AG04449 (cell line): ENCODE measurements around the gene PSAP.

ENCODE experiments used
- CTCF ChIA-PET: fragments of 350-600 bp; formaldehyde crosslinking; extraction: SDS; loops from one replicate; lab custom pipeline; 2021; ENCODE audit warnings: antibody characterized with exemption; lab: Yijun Ruan, JAX
- POLR2A ChIA-PET: fragments of 400-600, 350-600 bp; formaldehyde crosslinking; extraction: SDS; loops from one replicate; lab custom pipeline; 2020; ENCODE audit warnings: antibody characterized with exemption, inconsistent platforms; lab: Yijun Ruan, JAX
- DNase-seq: peaks from one replicate; pipeline ENCODE4 v3.0.0-alpha.2; 2010; ENCODE audit warnings: low read depth, low spot score
- H3K4me3 ChIP-seq: 2 replicates; pipeline ENCODE4 v1.5.1; 2011; ENCODE audit warnings: low read depth, mild to moderate bottlenecking, control low read depth, low read length
- TF ChIP-seq, protein P1 (sequence below): IDR thresholded peaks from one replicate; pipeline ENCODE4 v1.5.1; 2011; ENCODE audit warnings: mild to moderate bottlenecking, moderate library complexity, low read length, control low read depth, inconsistent platforms; ENCODE audit not compliant: insufficient read depth; ENCODE audit errors: missing control alignments

Gene PSAP

DNA sequence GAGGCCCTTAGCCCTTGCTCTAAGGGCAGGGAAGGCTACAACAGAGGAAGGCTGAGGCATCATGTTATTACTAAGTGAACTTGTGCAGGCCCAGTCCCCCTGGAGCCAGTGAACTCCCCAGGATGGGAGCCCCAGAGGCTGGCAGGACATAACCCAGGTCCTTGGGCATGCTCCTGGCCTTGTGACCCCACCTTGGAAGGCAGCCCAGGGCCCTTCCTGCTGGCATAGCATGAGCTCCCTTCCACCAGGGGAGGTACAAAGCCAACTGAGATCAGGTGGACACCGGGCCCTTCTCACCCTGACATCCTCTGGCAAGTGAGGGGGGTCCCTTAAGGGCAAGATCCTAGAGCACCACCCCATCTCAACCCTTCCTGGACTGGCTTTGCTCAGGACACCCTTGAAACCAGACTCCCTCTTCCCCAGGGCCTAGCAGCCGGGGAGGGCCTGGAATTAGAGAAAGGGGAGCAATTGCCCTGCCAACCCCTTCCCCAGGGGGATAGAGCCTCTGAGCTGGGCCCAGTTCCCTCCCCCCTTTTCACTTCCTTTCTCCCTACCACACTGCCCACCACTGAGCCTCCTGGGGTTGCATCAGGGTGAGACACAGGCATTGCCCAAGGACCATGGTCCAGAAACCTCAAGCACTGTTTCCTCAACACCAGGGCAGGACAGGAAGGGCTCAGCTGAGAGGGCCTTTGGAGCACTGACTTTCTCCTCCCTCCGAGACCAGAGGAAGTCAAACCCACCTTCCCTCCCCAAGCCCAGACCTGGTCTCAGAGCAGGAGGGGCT is 75.9 kb downstream of the PSAP start:
- POLR2A ChIA-PET: no interaction called here
- DNase-seq: no peak
- CTCF ChIA-PET: interaction anchor here (1.2 to 3.8 kb wide), 4 partner anchors 11 to 121 kb away, joined by 4 to 31 read pairs (median 20); no protein-coding TSS in a partner anchor
- TF ChIP-seq, protein P1, sequence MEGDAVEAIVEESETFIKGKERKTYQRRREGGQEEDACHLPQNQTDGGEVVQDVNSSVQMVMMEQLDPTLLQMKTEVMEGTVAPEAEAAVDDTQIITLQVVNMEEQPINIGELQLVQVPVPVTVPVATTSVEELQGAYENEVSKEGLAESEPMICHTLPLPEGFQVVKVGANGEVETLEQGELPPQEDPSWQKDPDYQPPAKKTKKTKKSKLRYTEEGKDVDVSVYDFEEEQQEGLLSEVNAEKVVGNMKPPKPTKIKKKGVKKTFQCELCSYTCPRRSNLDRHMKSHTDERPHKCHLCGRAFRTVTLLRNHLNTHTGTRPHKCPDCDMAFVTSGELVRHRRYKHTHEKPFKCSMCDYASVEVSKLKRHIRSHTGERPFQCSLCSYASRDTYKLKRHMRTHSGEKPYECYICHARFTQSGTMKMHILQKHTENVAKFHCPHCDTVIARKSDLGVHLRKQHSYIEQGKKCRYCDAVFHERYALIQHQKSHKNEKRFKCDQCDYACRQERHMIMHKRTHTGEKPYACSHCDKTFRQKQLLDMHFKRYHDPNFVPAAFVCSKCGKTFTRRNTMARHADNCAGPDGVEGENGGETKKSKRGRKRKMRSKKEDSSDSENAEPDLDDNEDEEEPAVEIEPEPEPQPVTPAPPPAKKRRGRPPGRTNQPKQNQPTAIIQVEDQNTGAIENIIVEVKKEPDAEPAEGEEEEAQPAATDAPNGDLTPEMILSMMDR: no peak
- H3K4me3 ChIP-seq: no peak overlapping the region

DNA sequence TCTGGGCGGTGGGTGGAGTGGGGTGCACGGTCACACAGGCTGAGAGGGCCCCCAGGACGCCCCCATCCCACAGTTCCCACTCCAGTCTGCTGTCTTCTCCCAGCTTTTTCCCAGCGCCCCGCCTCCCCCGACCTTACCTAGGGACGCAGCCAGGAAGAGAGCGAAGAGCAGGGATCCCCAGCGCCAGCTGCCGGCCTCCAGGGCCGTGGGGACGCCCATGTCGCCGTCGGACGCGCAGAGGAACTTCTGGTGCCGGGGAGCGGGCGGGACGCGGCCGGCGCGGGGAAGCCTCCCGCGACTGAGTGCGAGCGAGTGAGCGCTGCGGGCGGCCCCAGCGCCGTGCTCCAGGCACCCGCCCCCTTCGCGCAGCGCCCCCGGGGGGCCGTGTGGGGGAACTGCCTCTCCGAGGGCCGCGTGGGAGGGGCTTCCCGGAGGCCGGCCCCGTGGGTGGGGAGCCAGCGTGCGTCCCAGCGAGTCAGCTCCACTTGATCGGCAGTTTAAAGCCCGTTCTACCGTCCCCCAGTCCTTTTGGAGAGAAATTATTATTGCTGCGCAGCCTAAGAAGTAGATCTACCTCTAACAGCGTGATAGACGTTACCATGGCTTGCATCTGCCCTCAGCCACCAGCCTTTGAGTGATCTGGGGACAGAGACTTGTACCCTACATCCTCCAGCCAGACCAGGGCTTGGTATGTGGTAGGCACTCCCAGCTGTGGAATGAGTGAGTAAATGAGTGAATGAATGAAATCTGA is 77.7 kb downstream of the PSAP start, which contains the start of gene VSIR:
Gene VSIR, minus strand, starts transcription at position 300 of the 751 bp plus-strand sequence. Its CDS starts 81 bp downstream, at position 219.
- H3K4me3 ChIP-seq: peak within 1 kb of the TSS; percentile 70
- TF ChIP-seq, protein P1: peak; percentile 92
- ChIA-PET POLR2A (interaction anchor here (0.6 to 2.1 kb wide), 3 partner anchors 9 to 114 kb away, joined by 3 to 9 read pairs (median 7); partner anchors contain the start of gene PSAP), CTCF (interaction anchor here (0.5 to 4.9 kb wide), 29 partner anchors 10 to 503 kb away, joined by 3 to 34 read pairs (median 4); no protein-coding TSS in a partner anchor)
- no peak for DNase-seq

DNA sequence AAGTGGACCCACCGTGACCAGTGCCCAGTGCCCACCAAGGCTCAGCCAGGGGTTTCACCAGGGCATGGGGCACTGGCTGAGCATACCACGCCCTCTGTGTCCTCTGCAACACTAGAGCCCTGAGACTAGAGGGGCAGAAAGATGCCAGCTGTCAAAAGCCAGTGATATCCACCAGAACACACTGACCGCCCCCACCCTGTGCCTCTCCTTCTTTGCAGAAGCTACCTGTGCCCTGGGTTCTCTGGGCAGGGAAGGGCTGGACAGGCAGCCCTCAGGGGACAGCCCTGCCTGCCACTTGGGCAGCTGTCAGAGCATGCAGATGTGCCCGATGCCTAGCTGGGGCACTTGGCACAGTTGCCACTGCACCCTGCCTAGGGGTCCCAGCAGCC is 78.2 kb downstream of the PSAP start:
- no peak for DNase-seq
- TF ChIP-seq, protein P1: no peak
- POLR2A ChIA-PET: interaction anchor here (0.6 to 2.1 kb wide), 3 partner anchors 8 to 113 kb away, joined by 3 to 9 read pairs (median 7); partner anchors contain the start of gene PSAP
- peak overlapping the region; percentile 70 for H3K4me3 ChIP-seq
- CTCF ChIA-PET: interaction anchor here (0.5 to 4.9 kb wide), 27 partner anchors 9 to 503 kb away, joined by 3 to 34 read pairs (median 4); no protein-coding TSS in a partner anchor

DNA sequence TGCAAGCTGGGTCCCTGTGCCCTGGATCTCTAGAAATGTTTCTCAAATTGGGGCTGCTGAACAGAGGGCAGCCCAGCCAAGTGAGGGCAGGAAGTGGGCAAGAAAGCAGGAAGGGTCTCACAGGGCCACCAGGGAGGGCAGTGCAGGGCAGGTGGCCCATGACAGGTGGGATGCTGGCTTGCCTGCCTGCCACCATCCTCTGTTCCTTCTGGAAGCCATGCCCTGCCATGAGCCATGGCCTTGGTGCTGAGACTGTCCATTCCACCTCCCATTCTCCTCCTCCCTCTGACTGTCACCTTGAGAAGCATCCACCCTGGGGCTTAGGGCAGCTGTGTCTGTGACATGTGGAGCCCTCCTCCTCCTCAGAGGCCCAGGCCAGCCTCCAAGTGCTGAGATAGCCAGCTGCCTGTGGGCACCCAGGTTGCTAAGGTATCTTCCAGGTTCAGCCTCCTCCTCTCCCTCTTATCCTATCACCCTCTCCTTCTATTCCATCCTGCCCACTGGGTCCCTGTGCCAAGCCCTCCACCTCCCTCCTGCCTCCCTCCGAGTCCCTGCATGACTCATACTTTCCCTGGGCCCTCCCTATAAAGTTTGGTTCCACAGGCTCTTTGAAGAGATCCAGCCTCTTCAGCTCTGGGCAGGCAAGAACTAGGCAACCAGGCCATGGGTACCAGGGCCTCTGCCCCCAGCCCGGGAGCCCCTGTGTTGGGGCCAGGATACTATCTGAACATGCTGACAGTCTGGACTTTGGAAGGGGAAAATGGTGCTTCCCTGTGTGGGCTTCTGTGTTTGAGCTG is 79.0 kb downstream of the PSAP start:
- no peak for DNase-seq
- POLR2A ChIA-PET: interaction anchor here (1.4 to 2.1 kb wide), 2 partner anchors 7 to 79 kb away, joined by 7 to 9 read pairs; partner anchors contain the start of gene PSAP
- peak overlapping the region; percentile 70 for H3K4me3 ChIP-seq
- CTCF ChIA-PET: interaction anchor here (0.8 to 4.9 kb wide), 14 partner anchors 8 to 388 kb away, joined by 3 to 34 read pairs (median 4); no protein-coding TSS in a partner anchor
- TF ChIP-seq, protein P1: no peak

DNA sequence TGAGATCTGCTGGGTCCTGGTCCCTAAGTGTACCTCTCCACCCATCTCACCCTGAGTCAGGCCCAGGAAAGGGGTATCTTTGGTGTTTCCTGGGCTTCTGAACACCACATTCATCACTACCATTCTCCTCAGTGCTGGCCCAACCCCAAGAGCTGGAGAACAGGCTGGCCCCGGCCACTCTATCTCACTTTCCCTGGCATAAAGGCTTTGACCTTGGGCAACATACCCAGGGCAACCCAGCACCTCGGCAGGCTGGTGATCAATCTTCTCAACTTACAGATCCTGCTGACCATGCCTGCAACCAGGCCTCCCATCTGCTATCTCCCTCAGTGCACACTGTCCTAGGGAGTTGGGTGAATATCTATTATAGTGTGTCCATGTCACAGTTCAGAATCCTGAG is 79.8 kb downstream of the PSAP start:
- ChIA-PET CTCF (interaction anchor here (3.0 to 4.9 kb wide), 3 partner anchors 13 to 75 kb away, joined by 26 to 34 read pairs (median 31); no protein-coding TSS in a partner anchor), POLR2A (no interaction called here)
- DNase-seq: no peak
- no peak overlapping the region for H3K4me3 ChIP-seq
- TF ChIP-seq, protein P1: no peak
